Measurements from ENCODE around the gene KCNQ1. TPM values are rescaled to one million over a fixed set of nuclear protein-coding genes. Genes with fewer than 3 reads are reported as not detected.

The KCNQ1 gene
- total and polyA plus RNA-seq, 2 of the 13 experiments (the other 11 are each of a cell fraction or from before 2014, with no cell fraction given): 0.02 to 0.08 TPM

- Histone ChIP-seq H3K4me3 (replicated peaks in 1 of 3; ENCODE audit: insufficient read depth in 1 of 3, low read depth in 2 of 3, low read length in 3 of 3) (peak overlapping the region in 1 of 3 experiments; percentile 60; a peak in 2 of 6 replicates), H3K27me3 (ENCODE audit: control insufficient read depth in 1 of 2, insufficient read depth in 2 of 2, low read length in 2 of 2) (peaks cover 12 to 76% of the 10 kb centered on the region in 2 experiments; a peak in 4 of 5 replicates), H3K27ac (ENCODE audit: extremely low read length, insufficient read depth, low read length) (no peak overlapping the region), H2AFZ (ENCODE audit: low read length) (no peak overlapping the region), H3K9ac (ENCODE audit: insufficient read depth, low read depth, low read length) (no peak overlapping the region), H3K9me3 (ENCODE audit: low read length) (no peaks in the 10 kb centered on the region), H4K20me1 (ENCODE audit: insufficient read depth, low read length) (no peaks in the 10 kb centered on the region; the same call in 1 of the 2 replicates), H3K36me3 (replicated peaks in 1 of 2; ENCODE audit: control insufficient read depth in 1 of 2, insufficient read depth in 2 of 2, low read length in 2 of 2) (no peaks in the 10 kb centered on the region), H3K79me2 (ENCODE audit: insufficient read depth, low read length) (no peaks in the 10 kb centered on the region), H3K4me2 (ENCODE audit: low read depth, low read length) (peak overlapping the region; percentile 80), H3K4me1 (ENCODE audit: insufficient read depth, low read length) (peaks cover 45% of the 10 kb centered on the region)
- ChIA-PET CTCF (ENCODE audit: low intra/inter-chr PET ratio, low total read pairs) (no interaction called here), POLR2A (interaction anchor here (1.5 to 1.6 kb wide), 2 partner anchors 48 to 80 kb away, joined by 3 to 6 read pairs; partner anchors contain the start of gene KCNQ1OT1)
- ATAC-seq (peak; percentile 39), DNase-seq (ENCODE audit: low spot score) (no peak), FAIRE-seq (no peak)
- in situ Hi-C loops (cut with HindIII; ENCODE audit: extremely low pct_ligation_motif_present, low pct_unique_long_range_greater_than_20kb): no loop called here
- BruUV-seq (replicated peaks): no TSS peak
- WGBS (ENCODE audit: low lambda C conversion rate): 7% methylated on average over 6 of the region's 11 CpGs
- intact Hi-C loops (cut with micrococcal nuclease; ENCODE audit: unreplicated experiment): loop anchor here (2.0 to 5.0 kb wide), 2 partner anchors 47 to 85 kb away; no protein-coding TSS in a partner anchor
- TF ChIP-seq HNF4A (CRISPR knock-in tag; IDR thresholded peaks at IDR 0.05) (peak; percentile 36; the same call in 1 of the 2 replicates), KDM5B (CRISPR knock-in tag; IDR thresholded peaks at IDR 0.05; ENCODE audit: borderline replicate concordance) (0 out of 2 replicates have a peak, but pooled peaks have one; percentile 6), ZNF577 (CRISPR knock-in tag; IDR thresholded peaks at IDR 0.05; ENCODE audit: borderline replicate concordance, low read depth) (no peak), CBFB (CRISPR knock-in tag; IDR thresholded peaks at IDR 0.05) (no peak), ZBTB40 (IDR thresholded peaks at IDR 0.05) (no peak), ZBTB40 (CRISPR knock-in tag; IDR thresholded peaks at IDR 0.05) (0 out of 2 replicates have a peak, but pooled peaks have one; percentile 21), SP5 (CRISPR knock-in tag; IDR thresholded peaks at IDR 0.05; ENCODE audit: borderline replicate concordance, low read depth) (no peak), HMGXB4 (CRISPR knock-in tag; IDR thresholded peaks at IDR 0.05; ENCODE audit: borderline replicate concordance in 1 of 2, low read depth in 1 of 2) (0 out of 4 replicates have a peak, but pooled peaks of 1 of the 2 experiments have one; percentile 11), ZSCAN21 (CRISPR knock-in tag; IDR thresholded peaks at IDR 0.05; ENCODE audit: borderline replicate concordance) (0 out of 2 replicates have a peak, but pooled peaks have one; percentile 9)
These were observed 334.7 kb downstream of the KCNQ1 start for GRCh38 chr11:2779499-2779980.

All from HepG2 (cell line).